HepG2 (cell line): ENCODE measurements around the gene KISS1. TPM values are rescaled to one million over a fixed set of nuclear protein-coding genes. Genes with fewer than 3 reads are reported as not detected.
A peak's percentile ranks its signal among the peaks of the same experiment; 100 is the strongest.

Experiments
- CREM ChIP-seq, 2 experiments: sonication (generic) in 1 of 2; formaldehyde crosslinking in 1 of 2; IDR thresholded peaks; 2 replicates each; pipeline versions ENCODE4 v1.4.0 to v1.6.1; 2016 to 2020; ENCODE audit warnings: antibody characterized with exemption in 1 of 2, mild to moderate bottlenecking in 1 of 2, missing genetic modification reagents in 1 of 2
- KLF13 ChIP-seq: sonication (generic); formaldehyde crosslinking; IDR thresholded peaks from 2 replicates; pipeline ENCODE4 v1.4.0; 2020; ENCODE audit warnings: mild to moderate bottlenecking, missing genetic modification reagents
- MAFG ChIP-seq: sonication (generic); formaldehyde crosslinking; IDR thresholded peaks from 2 replicates; pipeline ENCODE4 v1.5.1; 2020; ENCODE audit warnings: mild to moderate bottlenecking, missing genetic modification reagents
- MLX ChIP-seq: IDR thresholded peaks from 2 replicates; pipeline ENCODE4 v1.6.1; 2016
- MTF1 ChIP-seq: sonication (generic); formaldehyde crosslinking; IDR thresholded peaks from 2 replicates; pipeline ENCODE4 v1.5.0; 2020; ENCODE audit warnings: missing genetic modification reagents
- PAX8 ChIP-seq: sonication (generic); formaldehyde crosslinking; IDR thresholded peaks from 2 replicates; pipeline ENCODE4 v1.8.0; 2022; ENCODE audit warnings: mild to moderate bottlenecking, missing genetic modification reagents, borderline replicate concordance
- SAP130 ChIP-seq: IDR thresholded peaks from 2 replicates; pipeline ENCODE4 v1.6.1; 2016; ENCODE audit warnings: low read depth
- STAG1 ChIP-seq: sonication (generic); formaldehyde crosslinking; IDR thresholded peaks from 2 replicates; pipeline ENCODE4 v1.4.0; 2020; ENCODE audit warnings: missing genetic modification reagents
- TEAD3 ChIP-seq: optimal IDR thresholded peaks from 2 replicates; pipeline ENCODE3; 2016; ENCODE audit warnings: borderline replicate concordance
- ZBTB8A ChIP-seq: sonication (generic); formaldehyde crosslinking; IDR thresholded peaks from 2 replicates; pipeline ENCODE4 v1.4.0; 2020; ENCODE audit warnings: mild to moderate bottlenecking, low read depth, missing genetic modification reagents, borderline replicate concordance
- ZC3H4 ChIP-seq: sonication (generic); formaldehyde crosslinking; IDR thresholded peaks from 2 replicates; pipeline ENCODE4 v1.4.0; 2020; ENCODE audit warnings: missing genetic modification reagents, borderline replicate concordance
- ZMYM2 ChIP-seq: sonication (generic); formaldehyde crosslinking; IDR thresholded peaks from 2 replicates; pipeline ENCODE4 v1.8.0; 2022; ENCODE audit warnings: mild to moderate bottlenecking, missing genetic modification reagents
- ZNF136 ChIP-seq: sonication (generic); formaldehyde crosslinking; IDR thresholded peaks from 2 replicates; pipeline ENCODE4 v1.8.1; 2022; ENCODE audit warnings: low read depth, mild to moderate bottlenecking, moderate library complexity, missing genetic modification reagents
- ZNF280B ChIP-seq: sonication (generic); formaldehyde crosslinking; IDR thresholded peaks from 2 replicates; pipeline ENCODE4 v1.5.0; 2020; ENCODE audit warnings: missing genetic modification reagents, mild to moderate bottlenecking, borderline replicate concordance
- ZNF318 ChIP-seq: sonication (generic); formaldehyde crosslinking; IDR thresholded peaks from 2 replicates; pipeline ENCODE4 v1.4.0; 2020; ENCODE audit warnings: mild to moderate bottlenecking, missing genetic modification reagents
- ZNF619 ChIP-seq: sonication (generic); formaldehyde crosslinking; IDR thresholded peaks from 2 replicates; pipeline ENCODE4 v1.4.0; 2020; ENCODE audit warnings: mild to moderate bottlenecking, missing genetic modification reagents
- ZNF776 ChIP-seq: sonication (generic); formaldehyde crosslinking; IDR thresholded peaks from 2 replicates; pipeline ENCODE4 v1.4.0; 2020; ENCODE audit warnings: mild to moderate bottlenecking, missing genetic modification reagents
- polyA plus RNA-seq, 8 experiments: library from polyadenylated mRNA; depleted of rRNA in 3 of 8; stranded (reverse) in 7 of 8; unstranded in 1 of 8; fragments of >200 nt; fragmentation: Illumina TruSeq in 4 of 8; extraction: Trizol in 4 of 8; gene quantifications; 2 replicates each; pipeline versions ENCODE4 v1.2.1 to v1.2.3, GENCODE V29; 2011 to 2016; ENCODE audit warnings: low read depth in 4 of 8, missing spikeins in 1 of 8, mixed read lengths in 1 of 8; ENCODE audit not compliant: insufficient read depth in 1 of 8
- total RNA-seq, 5 experiments: library from RNA; depleted of rRNA; stranded (reverse); fragments of >200 nt; fragmentation: Illumina TruSeq; extraction: Trizol; gene quantifications; 2 replicates each; pipeline ENCODE4 v1.2.3, GENCODE V29; 2016; ENCODE audit warnings: low read depth in 1 of 5
- TF ChIP-seq, protein P1 (sequence below): sonication (generic); formaldehyde crosslinking; IDR thresholded peaks from 2 replicates; pipeline ENCODE4 v1.8.1; 2023; ENCODE audit warnings: mild to moderate bottlenecking, moderate library complexity, missing genetic modification reagents
- TF ChIP-seq, protein P2 (sequence below): sonication (generic); formaldehyde crosslinking; IDR thresholded peaks from 2 replicates; pipeline ENCODE4 v1.4.0; 2020; ENCODE audit warnings: missing genetic modification reagents

Gene KISS1
- total and polyA plus RNA-seq, 2 of the 13 experiments (the other 11 are each of a cell fraction or from before 2014, with no cell fraction given), result 0.24 to 0.80 TPM

GRCh38 chr1:204180133-204180532 lies 16.2 kb downstream of the KISS1 start (continued):
- TF ChIP-seq, protein P1, sequence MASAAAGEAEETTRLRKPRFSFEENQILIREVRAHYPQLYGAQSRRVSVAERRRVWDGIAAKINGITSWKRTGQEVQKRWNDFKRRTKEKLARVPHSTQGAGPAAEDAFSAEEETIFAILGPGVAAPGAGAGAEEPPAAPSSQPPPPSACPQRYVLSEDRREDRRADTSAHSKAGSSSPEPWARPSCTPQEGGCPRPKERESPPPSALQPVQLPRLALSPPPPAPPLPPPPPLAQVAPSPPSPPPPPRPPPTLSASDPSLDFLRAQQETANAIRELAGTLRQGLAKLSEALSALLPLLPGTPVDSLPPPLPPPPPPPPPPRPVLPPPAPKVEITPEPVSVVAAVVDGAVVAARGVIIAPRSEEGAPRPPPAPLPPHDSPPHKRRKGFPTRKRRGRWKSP (CRISPR knock-in tag), result no peak
- TF ChIP-seq ZBTB8A (CRISPR knock-in tag) (no peak), ZNF619 (CRISPR knock-in tag) (no peak), ZNF280B (no peak), STAG1 (CRISPR knock-in tag) (no peak), MLX (CRISPR knock-in tag) (no peak), CREM (IDR thresholded peaks at IDR 0.05) (no peak), CREM (CRISPR knock-in tag; IDR thresholded peaks at IDR 0.05) (no peak), ZNF136 (CRISPR knock-in tag) (no peak), ZNF776 (CRISPR knock-in tag) (no peak), ZNF318 (CRISPR knock-in tag) (no peak), MAFG (CRISPR knock-in tag) (no peak), ZMYM2 (peak; percentile 33; the same call in 1 of the 2 replicates), ZC3H4 (CRISPR knock-in tag) (no peak), PAX8 (CRISPR knock-in tag) (no peak), TEAD3 (no peak), MTF1 (CRISPR knock-in tag) (no peak), KLF13 (CRISPR knock-in tag) (no peak), SAP130 (CRISPR knock-in tag) (peak; percentile 37; the same call in 1 of the 2 replicates)
- TF ChIP-seq, protein P2, sequence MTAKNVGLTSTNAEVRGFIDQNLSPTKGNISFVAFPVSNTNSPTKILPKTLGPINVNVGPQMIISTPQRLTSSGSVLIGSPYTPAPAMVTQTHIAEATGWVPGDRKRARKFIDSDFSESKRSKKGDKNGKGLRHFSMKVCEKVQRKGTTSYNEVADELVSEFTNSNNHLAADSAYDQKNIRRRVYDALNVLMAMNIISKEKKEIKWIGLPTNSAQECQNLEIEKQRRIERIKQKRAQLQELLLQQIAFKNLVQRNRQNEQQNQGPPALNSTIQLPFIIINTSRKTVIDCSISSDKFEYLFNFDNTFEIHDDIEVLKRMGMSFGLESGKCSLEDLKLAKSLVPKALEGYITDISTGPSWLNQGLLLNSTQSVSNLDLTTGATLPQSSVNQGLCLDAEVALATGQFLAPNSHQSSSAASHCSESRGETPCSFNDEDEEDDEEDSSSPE, result no peak
